Natural killer cell treated with Interleukin-12 subunit alpha and Interleukin-12 subunit beta and Interleukin-15 and Interleukin-18, amount 100 ng/mL, for 72 hours (primary cell): ENCODE data around the gene CDC42. TPM values are rescaled to one million over a fixed set of nuclear protein-coding genes. Genes with fewer than 3 reads are reported as not detected.

Experiments used
- ATAC-seq, 2 donors: fragments of 150-1000 bp; cut with Tn5 transposase in 1 of 2; sonication (Bioruptor Pico), chemical (Tn5 transposase) in 1 of 2; 2 replicates each; pipeline ENCODE4 v1.10.0; 2021
- DNase-seq: peaks from one replicate; pipeline ENCODE4 v3.0.0; 2022; ENCODE audit warnings: low spot score
- H3K27ac Mint-ChIP-seq, 2 donors: 1 replicate in 1 of 2; 2 replicates in 1 of 2; pipeline ENCODE4 v1.8.0; 2022; ENCODE audit warnings: mixed read lengths in 2 of 2, mild to moderate bottlenecking in 1 of 2, moderate library complexity in 1 of 2
- H3K27me3 Mint-ChIP-seq, 2 donors: 1 replicate in 1 of 2; 2 replicates in 1 of 2; pipeline ENCODE4 v1.8.0; 2022; ENCODE audit warnings: mixed read lengths in 2 of 2
- H3K36me3 Mint-ChIP-seq: one replicate; pipeline ENCODE4 v1.8.0; 2022; ENCODE audit warnings: mixed read lengths
- H3K4me1 Mint-ChIP-seq, 2 donors: 1 replicate in 1 of 2; 2 replicates in 1 of 2; pipeline ENCODE4 v1.8.0; 2022; ENCODE audit warnings: low read depth in 2 of 2, mixed read lengths in 2 of 2, mild to moderate bottlenecking in 1 of 2
- H3K4me3 Mint-ChIP-seq: one replicate; pipeline ENCODE4 v1.8.0; 2022; ENCODE audit warnings: mixed read lengths
- H3K9me3 Mint-ChIP-seq: 2 replicates; pipeline ENCODE4 v1.8.0; 2022; ENCODE audit warnings: mixed read lengths
- total RNA-seq, 2 donors: library from RNA; stranded (reverse); gene quantifications; one replicate each; pipeline ENCODE4 v1.2.3, GENCODE V29; 2022

Gene CDC42
- total RNA-seq, 2 donors from 2014 or later: 191 to 394 TPM

DNA sequence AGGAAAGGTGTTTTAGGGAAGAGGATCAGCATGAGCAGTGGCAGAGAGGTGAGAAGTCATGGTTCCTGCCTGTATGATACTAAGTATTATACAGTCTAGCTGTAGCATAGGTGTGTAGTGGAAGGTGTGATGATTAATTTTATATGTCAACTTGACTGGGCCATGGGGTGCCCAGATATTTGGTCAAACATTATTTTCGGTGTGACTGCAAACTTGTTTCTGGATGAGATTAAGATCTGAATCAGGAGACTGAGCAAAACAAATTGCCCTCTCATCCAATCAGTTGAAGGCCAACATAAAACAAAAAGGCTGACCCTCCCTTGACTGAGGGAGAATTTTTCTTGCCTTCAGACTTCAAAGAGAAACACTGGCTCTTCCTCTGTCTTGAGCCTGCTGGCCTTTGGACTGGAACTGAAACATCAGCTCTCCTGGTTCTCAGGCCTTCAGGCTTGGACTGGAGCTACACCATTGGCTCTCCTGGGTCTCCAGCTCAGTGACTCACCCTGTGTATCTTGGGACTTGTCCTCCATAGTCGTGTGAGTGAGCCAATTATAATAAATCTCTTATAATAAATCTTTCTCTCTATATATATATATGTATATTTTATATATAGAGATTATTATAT is 6.8 kb upstream of the CDC42 start:
- Mint-ChIP-seq H3K4me1 (peaks cover 24 to 38% of the 10 kb centered on the region in 2 donors), H3K27ac (peak overlapping the region in 1 of 2 donors; percentile 20), H3K27me3 (no peaks in the 10 kb centered on the region)

DNA sequence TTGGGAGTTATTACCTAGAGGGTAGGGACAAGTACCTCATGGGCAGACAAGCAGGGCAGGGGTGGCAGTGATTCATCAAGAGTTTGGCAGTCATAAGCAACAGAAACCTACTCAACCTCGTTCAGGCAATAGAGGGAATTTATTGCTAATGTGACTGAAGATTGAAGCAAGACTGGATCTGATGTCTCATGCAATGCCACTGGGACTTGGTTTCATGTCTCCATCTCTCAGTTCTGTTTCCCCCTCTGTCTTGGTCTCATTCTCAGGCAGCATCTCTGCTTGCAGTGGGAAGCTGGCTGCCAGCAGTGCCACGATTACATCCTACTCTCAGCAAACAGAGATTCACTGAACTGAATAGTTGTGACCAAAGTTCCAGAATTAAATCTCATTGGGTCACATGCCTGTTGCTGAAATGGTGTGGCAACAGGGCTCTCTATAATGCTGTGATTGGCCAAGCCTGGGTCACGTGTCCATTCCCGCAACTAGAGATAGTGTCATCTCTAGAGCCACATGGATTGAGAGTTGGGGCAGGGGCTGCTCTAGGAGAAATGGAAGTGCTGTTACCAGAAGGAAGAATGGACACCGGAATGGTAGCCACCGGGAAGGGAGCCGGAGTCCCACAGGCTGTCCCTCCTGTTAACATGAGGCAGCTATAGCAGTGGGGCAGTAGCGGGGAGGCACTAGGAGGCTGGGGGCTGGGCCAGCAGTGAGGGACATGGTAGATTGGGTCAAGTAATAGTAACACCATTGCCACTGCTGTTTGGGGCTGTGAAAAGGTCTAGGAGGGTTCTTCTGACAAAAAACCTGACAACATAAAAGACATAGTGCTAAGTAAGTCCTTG is 3.9 kb upstream of the CDC42 start:
- DNase-seq (no peak), ATAC-seq (no peak)
- Mint-ChIP-seq H3K36me3 (peaks cover 4% of the 10 kb centered on the region), H3K27ac (peak overlapping the region; percentile 22 to 53), H3K4me1 (peaks cover 19 to 37% of the 10 kb centered on the region in 2 donors), H3K9me3 (no peaks in the 10 kb centered on the region), H3K27me3 (no peaks in the 10 kb centered on the region), H3K4me3 (no peak overlapping the region)

More for the DNA sequence above, 6.8 kb upstream of the CDC42 start:
- Mint-ChIP-seq H3K9me3 (no peaks in the 10 kb centered on the region), H3K4me3 (no peak overlapping the region), H3K36me3 (no peaks in the 10 kb centered on the region)
- no peak for ATAC-seq
- no peak for DNase-seq

DNA sequence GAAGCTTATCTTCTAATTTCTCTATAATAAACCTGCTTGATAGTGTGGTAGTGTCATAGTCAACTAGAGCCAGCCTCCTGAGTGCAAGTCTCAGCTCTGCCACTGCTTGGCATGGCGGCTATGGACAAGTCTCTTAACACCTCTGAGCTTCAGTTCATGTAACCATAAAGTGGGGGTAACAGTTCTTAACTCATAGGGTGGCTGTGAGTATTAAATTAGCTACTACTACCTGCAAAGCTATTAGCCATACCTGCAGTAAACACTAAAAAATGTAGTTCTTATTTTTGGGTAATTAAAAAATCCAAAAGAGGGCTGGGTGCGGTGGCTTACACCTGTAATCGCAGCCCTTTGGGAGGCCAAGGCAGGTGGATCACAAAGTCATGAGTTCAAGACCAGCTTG is 2.2 kb upstream of the CDC42 start:
- Mint-ChIP-seq H3K27ac (no peak overlapping the region), H3K27me3 (no peaks in the 10 kb centered on the region), H3K4me1 (peaks cover 28 to 45% of the 10 kb centered on the region in 2 donors), H3K9me3 (no peaks in the 10 kb centered on the region), H3K4me3 (no peak overlapping the region), H3K36me3 (peaks cover 6% of the 10 kb centered on the region)
- no peak for DNase-seq
- no peak for ATAC-seq

DNA sequence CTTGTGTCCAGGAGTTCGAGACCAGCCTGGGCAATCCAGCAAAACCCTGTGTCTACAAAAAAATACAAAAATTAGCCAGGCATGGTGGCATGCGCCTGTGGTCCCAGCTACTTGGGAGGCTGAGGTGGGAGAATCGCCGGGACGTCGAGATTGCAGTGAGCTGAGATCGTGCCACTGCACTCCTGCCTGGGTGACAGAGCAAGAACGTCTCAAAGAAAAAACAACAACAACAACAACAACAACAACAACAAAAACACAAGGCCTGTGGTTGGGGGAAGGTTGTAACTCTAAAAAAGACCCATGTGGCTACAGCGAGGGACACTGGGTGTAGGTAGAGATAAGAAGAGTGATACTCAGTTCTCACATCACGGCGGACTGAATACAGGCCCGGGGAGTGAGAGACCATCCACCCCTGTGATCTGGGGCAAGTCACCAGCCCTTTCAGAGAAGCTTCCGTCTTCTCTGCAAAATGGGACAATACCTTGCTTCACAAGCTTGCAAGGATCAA is 848 bp upstream of the CDC42 start:
- peak overlapping the region; percentile 78 for H3K4me3 Mint-ChIP-seq

DNA sequence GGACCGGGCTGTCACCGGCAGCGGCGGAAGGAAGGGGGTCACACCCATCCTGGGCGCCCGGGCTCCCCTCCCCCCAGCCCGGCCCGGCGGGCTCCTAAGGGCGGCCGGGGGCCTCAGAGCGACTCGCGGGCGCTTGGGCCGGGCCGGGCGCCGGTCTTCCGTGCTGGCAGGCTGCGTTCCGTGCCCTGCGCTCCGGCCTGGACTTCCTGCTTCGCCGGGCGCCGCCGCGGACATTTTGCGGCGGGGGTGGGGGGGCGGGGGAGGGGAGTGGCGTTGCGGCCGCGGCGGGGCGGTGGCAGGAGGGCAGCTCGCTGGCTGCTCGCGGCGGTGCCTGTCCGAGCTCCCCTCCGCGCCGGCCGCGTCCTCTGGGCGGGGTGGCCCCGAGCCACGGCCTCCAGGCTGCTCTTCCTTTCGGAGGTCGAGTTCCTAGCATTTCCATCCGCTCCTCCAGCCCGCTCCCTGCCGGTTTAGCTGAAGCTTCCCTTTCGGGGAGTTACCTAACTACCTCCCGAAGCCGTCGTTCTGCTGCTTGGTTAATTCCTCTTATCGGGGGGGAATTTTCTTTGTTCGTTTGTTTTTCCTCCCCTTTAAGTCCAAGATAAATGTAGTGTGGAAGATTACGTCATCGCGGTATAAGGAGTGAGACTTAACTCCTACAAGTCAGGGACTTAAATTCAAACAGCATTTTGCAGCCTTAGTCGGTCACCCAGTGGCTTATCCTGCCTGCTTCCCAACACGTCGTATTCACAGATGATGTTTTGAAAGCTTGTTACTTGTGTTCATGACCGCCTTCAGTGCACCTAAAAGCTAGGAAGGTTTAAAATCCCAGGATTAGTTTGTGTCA is 730 bp downstream of the CDC42 start:
- peaks cover 45 to 69% of the 10 kb centered on the region in 2 donors for H3K4me1 Mint-ChIP-seq
- DNase-seq (peak; percentile 80), ATAC-seq (peak; percentile 68 to 77)
- peak overlapping the region; percentile 95 for H3K4me3 Mint-ChIP-seq
- peaks cover 13% of the 10 kb centered on the region for H3K36me3 Mint-ChIP-seq
- no peaks in the 10 kb centered on the region for H3K27me3 Mint-ChIP-seq
- H3K9me3 Mint-ChIP-seq: no peaks in the 10 kb centered on the region
- peak overlapping the region; percentile 90 to 93 for H3K27ac Mint-ChIP-seq

More for the DNA sequence above, 848 bp upstream of the CDC42 start:
- peak overlapping the region; percentile 80 to 83 for H3K27ac Mint-ChIP-seq
- H3K27me3 Mint-ChIP-seq: no peaks in the 10 kb centered on the region
- peaks cover 33 to 56% of the 10 kb centered on the region in 2 donors for H3K4me1 Mint-ChIP-seq
- ATAC-seq: no peak
- no peaks in the 10 kb centered on the region for H3K9me3 Mint-ChIP-seq
- no peak for DNase-seq
- H3K36me3 Mint-ChIP-seq: peaks cover 13% of the 10 kb centered on the region

DNA sequence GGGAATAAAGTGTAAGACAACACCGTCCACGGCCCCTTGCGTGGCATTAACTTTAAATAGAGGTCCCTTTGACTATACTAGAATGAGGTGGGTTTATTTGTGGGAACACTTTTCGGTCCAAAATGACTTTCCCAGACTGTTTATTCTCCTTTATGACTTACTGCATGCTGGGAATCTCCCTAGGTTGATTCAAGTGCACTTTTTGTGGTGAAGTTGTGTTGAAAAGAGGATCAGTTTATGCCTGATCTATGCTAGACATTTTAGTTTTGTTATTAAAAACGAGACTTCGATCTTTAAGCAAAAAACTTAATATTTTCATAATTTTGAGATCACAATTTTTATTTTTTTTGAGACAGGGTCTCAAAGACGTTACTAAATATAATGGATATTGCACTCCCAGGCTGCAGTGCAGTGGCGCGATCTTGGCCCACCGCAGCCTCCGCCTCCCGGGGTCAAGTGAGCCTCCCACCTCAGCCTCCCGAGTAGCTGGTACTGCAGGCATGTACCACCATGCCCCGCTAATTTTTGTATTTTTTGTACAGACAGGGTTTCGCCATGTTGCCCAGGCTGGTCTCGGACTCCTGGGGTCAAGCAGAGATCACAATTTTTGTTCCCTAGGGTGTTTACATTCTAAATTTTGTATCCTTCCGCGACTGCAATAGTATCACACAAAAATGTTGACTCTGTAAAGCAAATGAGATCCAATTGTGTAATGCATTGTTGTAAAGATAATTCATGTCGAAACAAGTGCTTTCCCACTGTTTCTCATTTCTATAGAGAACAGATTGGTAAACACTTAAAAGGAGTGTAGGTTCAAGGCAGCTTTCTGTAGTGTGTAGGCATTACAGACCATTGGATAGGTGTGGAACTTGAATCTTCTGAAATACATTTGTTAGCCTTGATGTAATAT is 1.6 kb downstream of the CDC42 start:
- no peak for ATAC-seq
- DNase-seq: no peak

DNA sequence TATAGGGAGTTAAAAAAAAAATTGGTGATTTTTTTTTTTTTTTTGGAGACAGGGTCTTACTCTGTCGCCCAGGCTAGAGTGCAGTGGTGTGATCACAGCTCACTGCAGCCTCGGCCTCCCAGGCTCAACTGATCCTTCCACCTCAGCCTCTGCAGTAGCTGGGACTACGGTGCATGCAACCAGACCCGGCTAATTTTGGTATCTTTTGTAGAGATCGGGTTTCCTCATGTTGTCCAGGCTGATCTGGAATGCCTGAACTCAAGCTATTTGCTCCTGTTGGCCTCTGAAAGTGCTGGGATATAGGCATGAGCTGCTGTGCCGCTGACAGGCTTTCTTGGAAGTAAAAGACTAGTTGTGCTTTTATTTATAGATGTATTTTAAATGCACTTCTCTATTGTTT is 3.0 kb downstream of the CDC42 start:
- DNase-seq (no peak), ATAC-seq (no peak)
- Mint-ChIP-seq H3K36me3 (peaks cover 13% of the 10 kb centered on the region), H3K27ac (peak overlapping the region; percentile 90 to 93), H3K9me3 (no peaks in the 10 kb centered on the region), H3K4me1 (peaks cover 48 to 68% of the 10 kb centered on the region in 2 donors), H3K4me3 (peak overlapping the region; percentile 65), H3K27me3 (no peaks in the 10 kb centered on the region)

More for the DNA sequence above, 1.6 kb downstream of the CDC42 start:
- peak overlapping the region; percentile 90 to 93 for H3K27ac Mint-ChIP-seq
- H3K9me3 Mint-ChIP-seq: no peaks in the 10 kb centered on the region
- peaks cover 13% of the 10 kb centered on the region for H3K36me3 Mint-ChIP-seq
- H3K4me3 Mint-ChIP-seq: peak overlapping the region; percentile 95
- peaks cover 42 to 61% of the 10 kb centered on the region in 2 donors for H3K4me1 Mint-ChIP-seq
- no peaks in the 10 kb centered on the region for H3K27me3 Mint-ChIP-seq

DNA sequence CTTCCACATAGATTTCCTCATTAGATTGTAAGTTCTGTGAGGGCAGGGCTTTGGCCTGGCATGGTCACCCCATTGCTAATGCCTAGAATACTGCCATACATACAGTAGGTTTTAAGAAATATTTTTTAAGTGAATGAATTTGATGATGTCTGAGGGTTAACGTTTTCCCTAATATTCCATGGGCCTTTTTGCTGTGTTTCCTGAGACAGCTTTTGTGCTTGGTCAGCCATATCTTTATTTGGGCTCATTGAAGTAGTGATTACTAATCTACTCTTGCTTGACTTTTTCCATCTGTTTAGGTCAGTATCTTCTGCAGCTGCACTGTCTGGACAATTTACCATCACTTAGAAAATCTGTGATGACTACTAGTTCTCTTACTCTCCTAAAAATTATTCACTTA is 3.5 kb downstream of the CDC42 start:
- Mint-ChIP-seq H3K9me3 (no peaks in the 10 kb centered on the region), H3K27me3 (no peaks in the 10 kb centered on the region), H3K27ac (peak overlapping the region; percentile 46 to 90), H3K4me1 (peaks cover 51 to 74% of the 10 kb centered on the region in 2 donors), H3K36me3 (peaks cover 13% of the 10 kb centered on the region), H3K4me3 (peak overlapping the region; percentile 65)
- ATAC-seq (no peak), DNase-seq (no peak)

DNA sequence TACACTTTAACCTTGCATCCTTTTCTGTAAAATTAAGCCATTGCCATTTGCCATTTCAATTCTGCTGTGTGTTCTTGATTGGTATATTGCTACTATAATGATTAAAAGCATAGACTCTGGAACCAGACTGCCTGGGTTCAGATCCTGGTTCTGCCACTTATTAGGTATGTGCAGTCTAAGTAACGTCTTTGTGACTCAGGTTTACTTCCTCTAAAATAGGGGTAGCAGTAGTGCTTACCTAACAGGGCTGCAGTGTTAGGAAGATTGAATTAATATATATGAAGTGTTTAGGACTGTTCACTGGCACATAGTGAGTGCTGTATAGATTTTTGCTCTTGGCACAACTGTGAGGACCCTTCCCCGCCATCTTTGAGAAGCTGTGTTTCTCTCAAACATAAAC is 4.4 kb downstream of the CDC42 start:
- DNase-seq (no peak), ATAC-seq (no peak)
- Mint-ChIP-seq H3K27me3 (no peaks in the 10 kb centered on the region), H3K4me1 (peaks cover 44 to 65% of the 10 kb centered on the region in 2 donors), H3K27ac (peak overlapping the region; percentile 37 to 90), H3K4me3 (peak overlapping the region; percentile 65), H3K36me3 (peaks cover 13% of the 10 kb centered on the region), H3K9me3 (no peaks in the 10 kb centered on the region)

DNA sequence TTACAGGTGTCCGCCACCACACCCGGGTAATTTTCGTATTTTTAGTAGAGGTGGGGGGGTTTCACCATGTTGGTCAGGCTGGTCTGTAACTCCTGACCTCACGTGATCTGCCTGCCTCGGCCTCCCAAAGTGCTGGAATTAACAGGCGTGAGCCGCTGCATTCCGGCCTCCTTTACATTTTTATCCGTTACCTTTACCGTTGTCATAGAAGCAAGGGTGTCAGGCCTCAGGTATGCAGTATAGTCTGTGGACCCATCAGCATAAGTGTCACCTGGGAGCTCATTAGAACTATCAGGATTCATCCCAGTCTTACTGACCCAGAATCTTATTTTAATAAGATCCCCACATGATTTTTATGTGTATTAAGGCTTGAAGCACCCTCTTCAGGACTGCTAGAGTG is 5.4 kb downstream of the CDC42 start:
- peak overlapping the region; percentile 34 for H3K4me3 Mint-ChIP-seq
- H3K9me3 Mint-ChIP-seq: no peaks in the 10 kb centered on the region
- peak overlapping the region; percentile 31 to 90 for H3K27ac Mint-ChIP-seq
- H3K4me1 Mint-ChIP-seq: peaks cover 53 to 70% of the 10 kb centered on the region in 2 donors
- DNase-seq: no peak
- H3K27me3 Mint-ChIP-seq: no peaks in the 10 kb centered on the region
- H3K36me3 Mint-ChIP-seq: peaks cover 13% of the 10 kb centered on the region
- ATAC-seq: no peak

DNA sequence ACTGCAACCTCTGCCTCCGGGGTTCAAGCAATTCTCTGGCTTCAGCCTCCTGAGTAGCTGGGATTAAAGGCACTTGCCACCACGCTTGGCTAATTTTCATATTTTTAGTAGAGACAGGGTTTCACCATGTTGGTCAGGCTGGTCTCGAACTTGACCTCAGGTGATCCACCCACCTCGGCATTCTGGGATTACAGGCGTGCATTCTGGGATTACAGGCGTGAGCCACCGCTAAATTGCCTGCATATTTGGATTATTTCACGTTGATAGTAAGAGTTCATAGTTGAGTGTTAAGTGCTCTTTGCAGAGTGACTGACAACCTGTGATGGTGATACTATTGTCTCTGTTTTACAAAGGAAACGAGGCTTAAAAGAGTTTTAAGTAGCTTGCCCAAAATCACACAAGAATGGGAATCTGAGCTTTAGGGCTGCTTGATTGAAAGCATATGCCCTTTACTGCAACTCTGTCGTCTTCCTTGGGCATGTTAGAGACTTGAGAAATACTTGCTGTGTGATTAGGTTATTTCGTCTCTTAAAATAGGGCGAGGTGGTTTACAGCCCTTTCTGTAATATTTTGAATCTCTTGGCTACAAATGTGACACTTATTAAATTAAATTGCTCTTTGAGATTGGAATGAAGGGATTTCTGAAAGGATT is 12.4 kb downstream of the CDC42 start:
- no peaks in the 10 kb centered on the region for H3K27me3 Mint-ChIP-seq
- H3K36me3 Mint-ChIP-seq: peaks cover 13% of the 10 kb centered on the region
- H3K27ac Mint-ChIP-seq: peak overlapping the region; percentile 50 to 61
- peak overlapping the region; percentile 53 for H3K4me3 Mint-ChIP-seq
- no peak for DNase-seq
- no peaks in the 10 kb centered on the region for H3K9me3 Mint-ChIP-seq
- peaks cover 76 to 84% of the 10 kb centered on the region in 2 donors for H3K4me1 Mint-ChIP-seq
- ATAC-seq: no peak

DNA sequence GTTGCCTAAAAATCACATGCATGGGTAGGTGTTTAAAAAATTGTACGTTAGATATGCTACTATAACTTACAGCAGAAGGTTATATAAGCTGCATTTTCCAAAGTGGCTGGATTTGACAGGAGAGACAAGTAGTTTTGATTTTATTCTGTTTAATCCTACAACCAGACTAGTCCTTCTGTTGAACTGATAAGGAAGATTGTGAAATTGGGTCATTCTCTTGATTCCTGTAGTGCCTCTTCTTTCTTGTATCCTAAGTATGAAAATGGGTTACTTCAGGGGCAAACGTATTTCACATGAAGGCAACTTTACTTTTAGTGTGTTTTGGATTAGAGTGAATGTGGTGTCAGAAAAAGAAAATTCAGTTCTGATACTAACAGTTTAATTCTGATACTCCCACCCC is 19.0 kb downstream of the CDC42 start:
- peaks cover 10% of the 10 kb centered on the region for H3K36me3 Mint-ChIP-seq
- no peak for ATAC-seq
- H3K9me3 Mint-ChIP-seq: no peaks in the 10 kb centered on the region
- H3K4me1 Mint-ChIP-seq: peaks cover 66 to 69% of the 10 kb centered on the region in 2 donors
- no peaks in the 10 kb centered on the region for H3K27me3 Mint-ChIP-seq
- no peak for DNase-seq
- peak overlapping the region; percentile 8 to 69 for H3K27ac Mint-ChIP-seq
- H3K4me3 Mint-ChIP-seq: peak overlapping the region; percentile 47
